Activated T-cell treated with anti-CD3 and anti-CD28 coated beads, Interleukin-2, amount 50 U/mL, for 4 hours (primary cell): ENCODE data around the gene LDHAL6A. TPM values are rescaled to one million over a fixed set of nuclear protein-coding genes. Genes with fewer than 3 reads are reported as not detected.

ENCODE experiments used
- ATAC-seq, 2 donors: fragments of 200-7000 bp; cut with Tn5 transposase; one replicate each; pipeline ENCODE4 v1.10.0; 2021
- DNase-seq: peaks from one replicate; pipeline ENCODE4 v3.0.0-alpha.2; 2020
- H3K27me3 Mint-ChIP-seq: one replicate; pipeline ENCODE4 v1.8.0; 2021; ENCODE audit warnings: low read depth, mixed read lengths
- H3K36me3 Mint-ChIP-seq: one replicate; pipeline ENCODE4 v1.8.0; 2022; ENCODE audit warnings: mixed read lengths; ENCODE audit not compliant: insufficient read depth
- H3K4me1 Mint-ChIP-seq: one replicate; pipeline ENCODE4 v1.8.0; 2021; ENCODE audit warnings: low read depth, mixed read lengths
- H3K4me3 Mint-ChIP-seq: one replicate; pipeline ENCODE4 v1.8.0; 2021; ENCODE audit warnings: mild to moderate bottlenecking, moderate library complexity, mixed read lengths
- H3K9me3 Mint-ChIP-seq: one replicate; pipeline ENCODE4 v1.8.0; 2021; ENCODE audit warnings: mixed read lengths
- total RNA-seq, 3 donors: library from RNA; stranded (reverse); gene quantifications; one replicate each; pipeline ENCODE4 v1.2.1, GENCODE V29; 2021

LDHAL6A gene
- total RNA-seq, 3 donors from 2014 or later, result not detected

DNA sequence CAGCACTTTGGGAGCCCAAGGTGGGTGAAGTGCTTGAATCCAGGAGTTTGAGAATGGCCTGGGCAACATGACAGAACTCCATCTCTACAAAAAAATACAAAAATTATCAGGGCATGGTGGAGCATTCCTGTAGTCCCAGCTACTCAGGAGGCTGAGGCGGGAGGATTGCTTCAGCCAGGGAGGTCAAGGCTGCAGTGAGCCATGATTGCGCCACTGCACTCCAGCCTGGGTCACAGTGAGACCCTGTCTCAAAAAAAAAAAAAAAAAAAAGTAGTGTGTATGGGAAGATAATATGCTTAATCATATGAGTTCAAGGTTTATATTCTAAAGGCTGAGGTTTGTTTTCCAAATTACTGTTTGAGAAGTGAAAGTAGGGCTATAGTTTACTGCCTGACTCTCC is 10.7 kb downstream of the LDHAL6A start:
- H3K4me3 Mint-ChIP-seq, result no peak overlapping the region
- H3K9me3 Mint-ChIP-seq, result no peaks in the 10 kb centered on the region
- H3K27me3 Mint-ChIP-seq, result no peaks in the 10 kb centered on the region
- no peaks in the 10 kb centered on the region for H3K4me1 Mint-ChIP-seq
- H3K36me3 Mint-ChIP-seq, result no peaks in the 10 kb centered on the region
- ATAC-seq (no peak), DNase-seq (no peak)

GRCh38 chr11:18468059-18468458 is 12.4 kb downstream of the LDHAL6A start:
- ATAC-seq (no peak), DNase-seq (no peak)
- Mint-ChIP-seq H3K4me3 (no peak overlapping the region), H3K9me3 (no peaks in the 10 kb centered on the region), H3K36me3 (peaks cover 2% of the 10 kb centered on the region), H3K27me3 (no peaks in the 10 kb centered on the region), H3K4me1 (no peaks in the 10 kb centered on the region)

GRCh38 chr11:18468961-18469360 is 13.3 kb downstream of the LDHAL6A start:
- Mint-ChIP-seq H3K36me3 (peaks cover 2% of the 10 kb centered on the region), H3K9me3 (no peaks in the 10 kb centered on the region), H3K4me3 (no peak overlapping the region), H3K27me3 (no peaks in the 10 kb centered on the region), H3K4me1 (no peaks in the 10 kb centered on the region)
- DNase-seq (no peak), ATAC-seq (no peak)

GRCh38 chr11:18471995-18472394 is 16.3 kb downstream of the LDHAL6A start:
- ATAC-seq, result peak in 1 of 2 donors; percentile 25
- H3K9me3 Mint-ChIP-seq, result no peaks in the 10 kb centered on the region
- H3K4me3 Mint-ChIP-seq, result no peak overlapping the region
- no peak for DNase-seq
- no peaks in the 10 kb centered on the region for H3K27me3 Mint-ChIP-seq
- H3K36me3 Mint-ChIP-seq, result peaks cover 9% of the 10 kb centered on the region
- H3K4me1 Mint-ChIP-seq, result no peaks in the 10 kb centered on the region

DNA sequence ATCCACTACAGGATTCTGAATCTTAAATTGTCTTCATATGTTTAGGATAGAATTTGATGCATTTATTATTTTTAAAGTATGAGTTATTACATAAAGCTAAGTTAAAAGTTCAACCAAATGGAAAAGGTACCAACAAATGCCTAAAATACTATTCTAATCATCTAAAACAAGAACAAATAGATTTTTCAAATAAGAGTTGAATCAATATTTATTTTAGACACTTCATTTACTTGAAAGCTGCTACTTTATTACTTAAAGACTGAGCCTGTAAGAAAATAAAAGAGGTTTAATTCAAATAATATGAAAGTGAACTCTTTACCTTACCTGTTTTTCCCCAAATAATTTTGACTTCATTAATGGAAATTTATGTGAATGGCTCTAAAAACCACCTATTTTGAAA is 16.9 kb downstream of the LDHAL6A start:
- ATAC-seq, result no peak
- Mint-ChIP-seq H3K4me1 (no peaks in the 10 kb centered on the region), H3K36me3 (peaks cover 10% of the 10 kb centered on the region)

DNA sequence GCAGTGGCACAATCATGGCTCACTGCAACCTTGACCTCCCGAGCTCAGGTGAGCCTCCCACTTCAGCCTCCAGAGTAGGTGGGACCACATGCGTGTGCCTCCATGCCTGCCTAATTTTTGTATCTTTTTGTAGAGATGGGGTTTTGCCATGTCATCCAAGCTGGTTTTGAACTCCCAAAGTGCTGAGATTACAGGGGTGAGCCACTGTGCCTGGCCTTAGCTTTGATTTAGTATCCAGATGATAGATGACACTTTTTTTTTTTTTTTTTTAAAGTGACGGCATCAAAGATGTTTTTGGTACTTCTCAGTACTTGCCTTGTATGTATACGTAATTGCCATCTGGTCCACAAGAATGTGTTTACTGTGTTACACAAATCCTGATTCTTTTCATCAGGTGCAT is 23.4 kb downstream of the LDHAL6A start:
- H3K4me1 Mint-ChIP-seq, result no peaks in the 10 kb centered on the region
- ATAC-seq (no peak), DNase-seq (no peak)
- no peaks in the 10 kb centered on the region for H3K27me3 Mint-ChIP-seq
- no peaks in the 10 kb centered on the region for H3K9me3 Mint-ChIP-seq
- no peak overlapping the region for H3K4me3 Mint-ChIP-seq
- peaks cover 50% of the 10 kb centered on the region for H3K36me3 Mint-ChIP-seq

More for the DNA sequence above, 16.9 kb downstream of the LDHAL6A start:
- Mint-ChIP-seq H3K27me3 (no peaks in the 10 kb centered on the region), H3K9me3 (no peaks in the 10 kb centered on the region), H3K4me3 (no peak overlapping the region)
- no peak for DNase-seq

GRCh38 chr11:18485913-18486528 is 30.4 kb downstream of the LDHAL6A start:
- no peak overlapping the region for H3K4me3 Mint-ChIP-seq
- H3K36me3 Mint-ChIP-seq, result peaks cover 52% of the 10 kb centered on the region
- ATAC-seq (peak in 1 of 2 donors; percentile 40), DNase-seq (no peak)
- H3K4me1 Mint-ChIP-seq, result no peaks in the 10 kb centered on the region
- H3K9me3 Mint-ChIP-seq, result no peaks in the 10 kb centered on the region
- H3K27me3 Mint-ChIP-seq, result no peaks in the 10 kb centered on the region

DNA sequence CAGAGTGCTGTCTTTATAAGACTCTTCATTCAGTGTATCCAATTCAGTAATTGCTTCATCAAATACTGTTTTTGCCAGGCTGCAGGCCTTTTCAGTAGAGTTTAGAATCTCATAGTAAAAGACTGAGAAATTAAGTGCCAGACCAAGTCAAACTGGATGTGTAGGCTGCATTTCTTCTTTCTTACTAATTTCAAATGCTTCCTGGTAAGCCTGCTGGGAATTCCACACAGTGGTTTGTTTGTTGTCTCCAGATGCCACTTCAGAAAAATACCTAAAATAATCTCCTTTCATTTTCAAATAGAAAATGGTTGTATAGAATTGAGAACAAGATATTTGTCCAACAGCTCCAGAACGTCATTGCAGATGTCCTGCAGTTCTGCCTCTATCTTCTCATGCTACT is 34.7 kb downstream of the LDHAL6A start:
- no peaks in the 10 kb centered on the region for H3K27me3 Mint-ChIP-seq
- H3K36me3 Mint-ChIP-seq, result peaks cover 38% of the 10 kb centered on the region
- ATAC-seq (no peak), DNase-seq (no peak)
- peaks cover 3% of the 10 kb centered on the region for H3K4me1 Mint-ChIP-seq
- H3K9me3 Mint-ChIP-seq, result no peaks in the 10 kb centered on the region
- H3K4me3 Mint-ChIP-seq, result no peak overlapping the region

- H3K4me3 Mint-ChIP-seq, result no peak overlapping the region
- H3K9me3 Mint-ChIP-seq, result no peaks in the 10 kb centered on the region
- H3K27me3 Mint-ChIP-seq, result no peaks in the 10 kb centered on the region
- peaks cover 5% of the 10 kb centered on the region for H3K4me1 Mint-ChIP-seq
- no peak for DNase-seq
- H3K36me3 Mint-ChIP-seq, result peaks cover 43% of the 10 kb centered on the region
- no peak for ATAC-seq
Observed at GRCh38 chr11:18490736-18491485, 35.3 kb downstream of the LDHAL6A start.

GRCh38 chr11:18491924-18492323 is 36.3 kb downstream of the LDHAL6A start:
- Mint-ChIP-seq H3K4me3 (no peak overlapping the region), H3K36me3 (peaks cover 38% of the 10 kb centered on the region), H3K9me3 (no peaks in the 10 kb centered on the region), H3K27me3 (no peaks in the 10 kb centered on the region), H3K4me1 (peaks cover 5% of the 10 kb centered on the region)
- DNase-seq (no peak), ATAC-seq (no peak)

GRCh38 chr11:18492888-18493287 is 37.2 kb downstream of the LDHAL6A start:
- H3K27me3 Mint-ChIP-seq, result no peaks in the 10 kb centered on the region
- H3K36me3 Mint-ChIP-seq, result peaks cover 33% of the 10 kb centered on the region
- H3K4me3 Mint-ChIP-seq, result no peak overlapping the region
- H3K9me3 Mint-ChIP-seq, result no peaks in the 10 kb centered on the region
- DNase-seq (no peak), ATAC-seq (no peak)
- peaks cover 5% of the 10 kb centered on the region for H3K4me1 Mint-ChIP-seq

DNA sequence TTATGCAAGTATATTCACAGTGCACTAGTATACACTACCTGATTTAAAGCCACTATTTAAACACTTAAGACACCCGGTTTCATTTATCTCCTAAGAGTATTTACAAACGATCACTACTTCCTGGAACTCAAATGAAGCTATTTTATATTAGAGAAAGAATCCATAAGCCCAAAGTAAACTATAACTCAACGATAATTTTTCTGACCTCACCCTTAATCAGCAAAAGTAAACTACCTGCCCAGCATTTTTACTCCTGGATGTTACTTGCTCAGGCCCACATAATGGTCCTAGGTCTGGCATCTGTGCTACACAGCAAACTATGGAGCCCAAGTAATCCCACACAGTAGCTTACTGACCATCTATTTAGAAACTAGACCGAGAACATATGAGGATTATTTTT is 37.7 kb downstream of the LDHAL6A start:
- no peaks in the 10 kb centered on the region for H3K9me3 Mint-ChIP-seq
- DNase-seq (no peak), ATAC-seq (no peak)
- no peaks in the 10 kb centered on the region for H3K27me3 Mint-ChIP-seq
- H3K36me3 Mint-ChIP-seq, result peaks cover 35% of the 10 kb centered on the region
- peaks cover 5% of the 10 kb centered on the region for H3K4me1 Mint-ChIP-seq
- H3K4me3 Mint-ChIP-seq, result no peak overlapping the region

DNA sequence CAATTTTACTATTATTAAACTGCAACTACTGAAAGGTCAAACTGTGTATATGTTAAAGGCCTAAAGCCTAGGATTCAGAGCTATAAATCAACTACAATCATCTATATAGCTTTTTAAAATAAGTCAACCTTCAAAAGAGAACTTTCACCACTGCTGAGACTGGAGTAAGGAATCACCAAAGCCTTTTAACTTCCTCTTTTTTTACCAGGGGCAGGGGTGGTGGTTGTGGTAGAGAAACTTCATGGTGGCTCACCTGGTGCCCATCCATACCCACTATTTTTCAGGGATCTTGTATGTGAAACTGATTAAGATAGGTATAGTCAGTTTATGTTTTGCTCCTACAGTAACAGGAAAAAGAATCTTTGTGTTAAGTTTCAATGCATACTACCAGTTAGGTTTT is 39.6 kb downstream of the LDHAL6A start:
- no peak overlapping the region for H3K4me3 Mint-ChIP-seq
- H3K9me3 Mint-ChIP-seq, result no peaks in the 10 kb centered on the region
- ATAC-seq (no peak), DNase-seq (no peak)
- H3K27me3 Mint-ChIP-seq, result no peaks in the 10 kb centered on the region
- peaks cover 38% of the 10 kb centered on the region for H3K36me3 Mint-ChIP-seq
- H3K4me1 Mint-ChIP-seq, result peaks cover 5% of the 10 kb centered on the region

DNA sequence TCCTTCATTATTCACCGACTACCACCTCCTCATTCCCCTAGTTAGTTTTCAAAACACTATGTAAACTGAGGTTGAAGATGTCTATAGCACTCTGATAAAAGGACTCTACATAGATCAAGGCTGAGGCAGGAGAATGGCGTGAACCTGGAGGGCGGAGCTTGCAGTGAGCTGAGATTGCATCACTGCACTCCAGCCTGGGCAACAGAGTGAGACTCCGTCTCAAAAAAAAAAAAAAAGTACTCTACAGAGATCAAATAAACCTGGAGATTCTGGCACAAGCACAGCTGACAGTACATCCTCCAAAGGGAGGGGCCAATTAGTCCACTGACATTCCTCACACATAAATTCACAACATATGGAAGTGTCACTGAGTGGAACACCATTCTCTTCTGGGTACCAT is 40.0 kb downstream of the LDHAL6A start:
- H3K4me3 Mint-ChIP-seq, result no peak overlapping the region
- peaks cover 5% of the 10 kb centered on the region for H3K4me1 Mint-ChIP-seq
- DNase-seq (no peak), ATAC-seq (no peak)
- peaks cover 38% of the 10 kb centered on the region for H3K36me3 Mint-ChIP-seq
- H3K27me3 Mint-ChIP-seq, result no peaks in the 10 kb centered on the region
- H3K9me3 Mint-ChIP-seq, result no peaks in the 10 kb centered on the region

- peaks cover 55% of the 10 kb centered on the region for H3K36me3 Mint-ChIP-seq
- H3K9me3 Mint-ChIP-seq, result no peaks in the 10 kb centered on the region
- ATAC-seq (no peak), DNase-seq (no peak)
- peaks cover 5% of the 10 kb centered on the region for H3K4me1 Mint-ChIP-seq
- H3K27me3 Mint-ChIP-seq, result no peaks in the 10 kb centered on the region
- H3K4me3 Mint-ChIP-seq, result no peak overlapping the region
Observed at GRCh38 chr11:18498039-18498438, 42.4 kb downstream of the LDHAL6A start.
